Sigmoid colon (tissue), 7 donors: ENCODE results near the gene CD300C. TPM values are rescaled to one million over a fixed set of nuclear protein-coding genes. Genes with fewer than 3 reads are reported as not detected.

Experiments
- DNase-seq: peaks from one replicate; pipeline ENCODE4 v3.0.0-alpha.2; 2019
- H3K27ac ChIP-seq, 4 donors: fragments of 200-600 bp; sonication (generic); one replicate each; pipeline ENCODE4 v1.5.1; 2016 to 2019; ENCODE audit warnings: mild to moderate bottlenecking in 1 of 4
- H3K27me3 ChIP-seq, 3 donors: fragments of 200-600 bp; sonication (generic); one replicate each; pipeline ENCODE4 v1.5.1; 2019; ENCODE audit warnings: mild to moderate bottlenecking in 1 of 3
- H3K36me3 ChIP-seq, 4 donors: fragments of 200-600 bp; sonication (generic); one replicate each; pipeline ENCODE4 v1.5.1; 2016 to 2019
- H3K4me1 ChIP-seq, 4 donors: fragments of 200-600 bp; sonication (generic); one replicate each; pipeline ENCODE4 v1.5.1; 2017 to 2019
- H3K4me3 ChIP-seq, 4 donors: fragments of 200-600 bp; sonication (generic); one replicate each; pipeline ENCODE4 v1.5.1; 2017 to 2019; ENCODE audit warnings: mild to moderate bottlenecking in 2 of 4, moderate library complexity in 1 of 4
- H3K9me3 ChIP-seq, 4 donors: fragments of 200-600 bp in 3 of 4; sonication (generic) in 3 of 4; one replicate each; pipeline versions ENCODE4 v1.5.1 to v1.6.1; 2013 to 2019
- EP300 ChIP-seq, 4 donors: sonication (generic); formaldehyde crosslinking; IDR thresholded peaks; one replicate each; pipeline ENCODE4 v1.6.1; 2017; ENCODE audit warnings: antibody characterized with exemption in 4 of 4
- POLR2A ChIP-seq, 2 donors: fragments of 450-650 bp; IDR thresholded peaks; one replicate each; pipeline ENCODE4 v1.6.1; 2016; ENCODE audit warnings: antibody characterized with exemption in 2 of 2, mild to moderate bottlenecking in 2 of 2, moderate library complexity in 2 of 2
- POLR2AphosphoS5 ChIP-seq, 4 donors: sonication (generic); formaldehyde crosslinking; IDR thresholded peaks; one replicate each; pipeline ENCODE4 v1.6.1; 2017; ENCODE audit warnings: antibody characterized with exemption in 4 of 4
- WGBS, 2 donors: extraction: QIAGEN DNeasy Blood & Tissue Kit; methylation state at CpG; one replicate each; pipeline ENCODE4 v1.1.7; 2013; 5-methylcytosine and 5-hydroxymethylcytosine counted together
- intact Hi-C: fragments of 100-400 bp; cut with DNase I; formaldehyde crosslinking; loops from one replicate; pipeline ENCODE4 v1.15.1; 2023
- polyA plus RNA-seq, 3 donors: library from polyadenylated mRNA; stranded (reverse); fragments of 200-250 nt; gene quantifications; one replicate each; pipeline ENCODE4 v1.2.3, GENCODE V29; 2013
- total RNA-seq, 4 donors: library from RNA; depleted of rRNA; stranded (reverse); fragments of >200 nt; gene quantifications; one replicate each; pipeline ENCODE4 v1.1.0, GENCODE V29; 2016
- TF ChIP-seq, protein P1 (sequence below), 4 experiments: fragments of 450-650 bp in 3 of 4; fragments of 200-600 bp in 1 of 4; IDR thresholded peaks; one replicate each; pipeline ENCODE4 v1.5.1; 2016 to 2019; ENCODE audit warnings: antibody characterized with exemption in 4 of 4, mild to moderate bottlenecking in 3 of 4, moderate library complexity in 2 of 4
- donor health status: healthy with polysubstance abuse.
- donor health status: Bipolar disorder and iron deficiency.
- donor health status: healthy.

CD300C gene
- total and polyA plus RNA-seq, 7 donors = 0.36 to 3.3 (median 1.1) TPM; not detected in 2

DNA sequence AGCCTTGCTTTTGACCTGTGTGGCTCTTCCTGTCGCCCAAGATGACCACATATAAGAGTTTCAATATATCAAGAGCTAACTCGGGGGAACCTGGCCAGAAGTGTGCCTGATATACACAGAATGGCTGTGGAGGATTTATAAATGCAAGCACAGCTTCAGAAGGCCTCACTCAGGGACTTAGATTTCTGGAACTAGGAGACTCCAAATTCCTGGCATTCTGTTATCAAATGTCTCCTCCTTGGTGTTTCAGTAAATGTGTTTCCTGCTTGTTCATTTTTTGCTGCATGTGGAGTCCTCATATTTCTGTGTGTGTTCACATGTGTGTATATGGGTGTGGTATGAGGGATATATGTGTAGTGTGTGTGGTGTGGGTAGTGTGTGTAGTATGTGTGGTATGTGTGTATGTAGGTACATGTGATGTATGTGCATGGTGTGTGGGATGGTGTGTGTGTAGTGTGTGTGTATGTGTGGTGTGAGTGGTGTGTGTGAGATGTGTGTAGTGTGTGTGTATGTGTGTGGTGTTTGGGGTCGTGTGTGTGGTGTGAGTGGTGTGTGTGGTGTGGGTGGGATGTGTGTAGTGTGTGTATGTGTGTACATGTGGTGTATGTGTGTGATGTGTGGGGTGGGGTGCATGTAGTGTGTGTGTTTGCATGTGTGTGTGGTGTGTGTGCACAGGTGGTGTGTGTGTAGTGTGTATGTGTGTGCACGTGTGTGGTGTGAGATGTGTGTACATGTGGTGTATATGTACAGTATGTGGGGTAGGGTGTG lies 22.4 kb upstream of the CD300C start:
- intact Hi-C loops = loop anchor here (10.0 kb wide), 1 partner anchor 167 kb away; the partner anchor contains the start of gene RAB37
- no peaks in the 10 kb centered on the region for H3K9me3 ChIP-seq
- no peak overlapping the region for H3K4me3 ChIP-seq
- WGBS, 2 donors = 81 to 86% methylated on average over 4 of the region's 4 CpGs
- TF ChIP-seq POLR2AphosphoS5 (IDR thresholded peaks at IDR 0.05) = no peak
- TF ChIP-seq, protein P1, sequence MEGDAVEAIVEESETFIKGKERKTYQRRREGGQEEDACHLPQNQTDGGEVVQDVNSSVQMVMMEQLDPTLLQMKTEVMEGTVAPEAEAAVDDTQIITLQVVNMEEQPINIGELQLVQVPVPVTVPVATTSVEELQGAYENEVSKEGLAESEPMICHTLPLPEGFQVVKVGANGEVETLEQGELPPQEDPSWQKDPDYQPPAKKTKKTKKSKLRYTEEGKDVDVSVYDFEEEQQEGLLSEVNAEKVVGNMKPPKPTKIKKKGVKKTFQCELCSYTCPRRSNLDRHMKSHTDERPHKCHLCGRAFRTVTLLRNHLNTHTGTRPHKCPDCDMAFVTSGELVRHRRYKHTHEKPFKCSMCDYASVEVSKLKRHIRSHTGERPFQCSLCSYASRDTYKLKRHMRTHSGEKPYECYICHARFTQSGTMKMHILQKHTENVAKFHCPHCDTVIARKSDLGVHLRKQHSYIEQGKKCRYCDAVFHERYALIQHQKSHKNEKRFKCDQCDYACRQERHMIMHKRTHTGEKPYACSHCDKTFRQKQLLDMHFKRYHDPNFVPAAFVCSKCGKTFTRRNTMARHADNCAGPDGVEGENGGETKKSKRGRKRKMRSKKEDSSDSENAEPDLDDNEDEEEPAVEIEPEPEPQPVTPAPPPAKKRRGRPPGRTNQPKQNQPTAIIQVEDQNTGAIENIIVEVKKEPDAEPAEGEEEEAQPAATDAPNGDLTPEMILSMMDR (IDR thresholded peaks at IDR 0.05) = no peak
- no peak for TF ChIP-seq EP300 (IDR thresholded peaks at IDR 0.05)
- no peak for TF ChIP-seq POLR2A (IDR thresholded peaks at IDR 0.05)
- no peak for DNase-seq
- no peaks in the 10 kb centered on the region for H3K4me1 ChIP-seq
- no peaks in the 10 kb centered on the region for H3K36me3 ChIP-seq
- no peak overlapping the region for H3K27ac ChIP-seq
- H3K27me3 ChIP-seq = peaks cover 0 to 6% (median 0%) of the 10 kb centered on the region in 3 donors

DNA sequence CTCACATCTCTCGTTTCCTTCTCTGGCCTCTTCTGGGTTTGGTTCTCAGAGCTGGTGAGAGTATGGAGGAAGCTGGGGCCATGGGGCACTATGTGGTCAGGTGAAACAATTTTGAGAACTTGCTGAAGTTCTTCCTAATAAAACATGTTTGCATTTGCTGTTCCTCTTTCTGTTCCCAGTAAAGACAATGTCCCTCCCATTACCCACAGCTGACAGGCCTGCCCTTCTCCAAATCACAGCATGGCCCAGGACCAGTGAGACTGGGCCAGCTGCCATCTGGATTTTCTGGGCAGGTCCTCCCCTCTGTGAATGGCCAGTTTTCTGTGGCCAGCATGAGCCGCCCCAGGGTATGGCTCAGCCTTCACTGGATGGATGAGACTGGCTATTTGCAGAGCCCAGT lies 21.5 kb upstream of the CD300C start, which contains the start of gene CD300H:
TSS of gene CD300H (minus strand) at position 113 of the 400 bp plus-strand sequence.
- Histone ChIP-seq H3K4me3 (no peak within 1 kb of the TSS), H3K27me3 (peaks cover 0 to 6% (median 0%) of the 10 kb centered on the region in 3 donors), H3K36me3 (no peaks in the 10 kb centered on the region), H3K4me1 (no peaks in the 10 kb centered on the region), H3K9me3 (no peaks in the 10 kb centered on the region), H3K27ac (no peak within 1 kb of the TSS)
- TF ChIP-seq POLR2A (IDR thresholded peaks at IDR 0.05) = no peak
- TF ChIP-seq EP300 (IDR thresholded peaks at IDR 0.05) = no peak
- TF ChIP-seq, protein P1 (IDR thresholded peaks at IDR 0.05) = no peak
- no peak for TF ChIP-seq POLR2AphosphoS5 (IDR thresholded peaks at IDR 0.05)
- intact Hi-C loops = loop anchor here (10.0 kb wide), 1 partner anchor 167 kb away; the partner anchor contains the start of gene RAB37
- no peak for DNase-seq
- WGBS, 2 donors = 73 to 93% methylated on average over 2 of the region's 2 CpGs

DNA sequence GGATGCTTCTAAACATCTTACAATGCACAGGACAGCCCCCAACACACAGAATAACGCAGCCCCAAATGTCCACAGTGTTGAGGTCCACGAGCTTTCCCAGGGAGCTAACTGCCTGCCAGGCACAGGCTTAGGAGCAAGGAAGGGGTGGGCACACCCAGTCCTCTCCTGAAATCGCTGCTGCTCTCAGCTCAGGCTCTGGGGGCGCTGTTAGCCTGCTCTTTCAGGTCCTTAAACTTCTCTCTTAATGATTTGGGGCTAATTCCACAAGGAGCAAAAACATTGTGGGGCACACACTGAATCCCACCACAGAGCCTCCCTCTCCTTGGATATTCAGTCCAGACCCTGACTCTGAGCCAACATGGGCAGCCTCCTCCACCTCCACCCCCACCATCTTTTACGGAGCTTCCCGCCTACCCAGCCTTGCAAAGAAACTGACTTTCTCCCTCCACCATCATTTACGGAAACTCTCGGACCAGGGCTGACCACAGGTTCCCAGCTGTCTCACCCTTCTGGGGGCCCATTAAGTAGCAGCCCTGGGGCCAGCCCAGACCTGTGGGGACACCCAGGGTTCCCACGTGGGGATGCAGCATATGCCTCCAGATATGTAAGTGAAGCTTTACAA lies 20.3 kb upstream of the CD300C start:
- WGBS, 2 donors = 40 to 45% methylated on average over 9 of the region's 9 CpGs
- intact Hi-C loops = loop anchor here (10.0 kb wide), 1 partner anchor 169 kb away; the partner anchor contains the start of gene RAB37
- Histone ChIP-seq H3K9me3 (no peaks in the 10 kb centered on the region), H3K36me3 (no peaks in the 10 kb centered on the region), H3K27me3 (peaks cover 0 to 13% (median 0%) of the 10 kb centered on the region in 3 donors), H3K27ac (no peak overlapping the region), H3K4me3 (no peak overlapping the region), H3K4me1 (no peaks in the 10 kb centered on the region)
- DNase-seq = no peak
- TF ChIP-seq POLR2A (IDR thresholded peaks at IDR 0.05) (no peak), POLR2AphosphoS5 (IDR thresholded peaks at IDR 0.05) (no peak), EP300 (IDR thresholded peaks at IDR 0.05) (no peak)
- TF ChIP-seq, protein P1 (IDR thresholded peaks at IDR 0.05) = peak in 3 of 4 experiments; percentile 12 to 40 (median 33)

DNA sequence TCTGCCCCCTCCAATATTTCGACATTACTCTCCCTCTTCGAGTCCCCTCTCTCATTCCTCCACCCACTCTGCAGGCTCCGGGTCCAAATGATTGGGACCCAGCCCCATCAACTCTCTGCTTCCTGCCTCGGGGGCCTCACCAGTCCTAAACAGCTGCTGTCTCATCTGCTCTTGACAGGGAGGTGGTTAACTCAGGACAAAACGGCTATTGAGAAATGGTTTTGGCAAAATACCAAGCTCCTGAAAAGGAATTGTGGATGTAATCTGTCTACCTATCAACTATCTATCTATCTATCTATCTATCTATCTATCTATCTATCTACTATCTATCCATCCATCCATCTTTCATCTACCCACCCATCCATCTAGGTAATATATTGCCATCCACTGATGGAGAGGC lies 19.2 kb upstream of the CD300C start:
- intact Hi-C loops = loop anchor here (10.0 kb wide), 1 partner anchor 170 kb away; the partner anchor contains the start of gene RAB37
- Histone ChIP-seq H3K27me3 (peaks cover 0 to 14% (median 0%) of the 10 kb centered on the region in 3 donors), H3K9me3 (no peaks in the 10 kb centered on the region), H3K27ac (no peak overlapping the region), H3K36me3 (no peaks in the 10 kb centered on the region), H3K4me1 (no peaks in the 10 kb centered on the region), H3K4me3 (no peak overlapping the region)
- WGBS, 2 donors = 28 to 59% methylated on average over 5 of the region's 5 CpGs
- DNase-seq = no peak
- TF ChIP-seq EP300 (IDR thresholded peaks at IDR 0.05) (no peak), POLR2A (IDR thresholded peaks at IDR 0.05) (no peak), POLR2AphosphoS5 (IDR thresholded peaks at IDR 0.05) (no peak)
- TF ChIP-seq, protein P1 (IDR thresholded peaks at IDR 0.05) = no peak
